Endothelial cell (in vitro differentiated cells): ENCODE data around the gene PPT2. TPM values are rescaled to one million over a fixed set of nuclear protein-coding genes. Genes with fewer than 3 reads are reported as not detected.

Experiments used
- DNase-seq: peaks from one replicate; pipeline ENCODE4 v3.0.0; 2021; ENCODE audit warnings: low spot score
- H3K27ac Mint-ChIP-seq: one replicate; pipeline ENCODE4 v1.8.0; 2021; ENCODE audit warnings: mixed read lengths, inconsistent platforms; ENCODE audit not compliant: unreplicated experiment
- H3K27me3 Mint-ChIP-seq: one replicate; pipeline ENCODE4 v1.8.0; 2021; ENCODE audit warnings: mild to moderate bottlenecking, moderate library complexity, mixed read lengths, inconsistent platforms; ENCODE audit not compliant: unreplicated experiment
- H3K36me3 Mint-ChIP-seq: one replicate; pipeline ENCODE4 v1.8.0; 2021; ENCODE audit warnings: mild to moderate bottlenecking, low read depth, mixed read lengths, inconsistent platforms; ENCODE audit not compliant: unreplicated experiment
- H3K4me1 Mint-ChIP-seq: one replicate; pipeline ENCODE4 v1.8.0; 2021; ENCODE audit warnings: mild to moderate bottlenecking, mixed read lengths, inconsistent platforms; ENCODE audit not compliant: unreplicated experiment
- H3K4me3 Mint-ChIP-seq: one replicate; pipeline ENCODE4 v1.8.0; 2021; ENCODE audit warnings: mild to moderate bottlenecking, mixed read lengths, inconsistent platforms; ENCODE audit not compliant: unreplicated experiment
- H3K9me3 Mint-ChIP-seq: one replicate; pipeline ENCODE4 v1.8.0; 2021; ENCODE audit warnings: mixed read lengths, inconsistent platforms; ENCODE audit not compliant: unreplicated experiment
- CTCF ChIP-seq: fragments of 200-600 bp; sonication (generic); IDR thresholded peaks from one replicate; pipeline ENCODE4 v1.5.0; 2021; ENCODE audit warnings: antibody characterized with exemption; ENCODE audit not compliant: unreplicated experiment
- total RNA-seq: library from RNA; stranded (reverse); fragmentation: NEBNext Ultra II Directional; extraction: Animal tissue kit (Norgen Biotek cat#: 25700); gene quantifications from one replicate; pipeline ENCODE4 v1.2.1, GENCODE V29; 2021; ENCODE audit not compliant: unreplicated experiment

The PPT2 gene
- total RNA-seq, 1 donor from 2014 or later, result 44.4 TPM

GRCh38 chr6:32176476-32177182 is 22.7 kb downstream of the PPT2 start:
- Mint-ChIP-seq H3K4me1 (peaks cover 72% of the 10 kb centered on the region), H3K9me3 (no peaks in the 10 kb centered on the region), H3K36me3 (peaks cover 7% of the 10 kb centered on the region), H3K27ac (peak overlapping the region; percentile 95), H3K27me3 (peaks cover 12% of the 10 kb centered on the region), H3K4me3 (peak overlapping the region; percentile 98)
- no peak for TF ChIP-seq CTCF
- DNase-seq, result no peak

GRCh38 chr6:32177183-32177787 is 23.3 kb downstream of the PPT2 start:
- DNase-seq, result no peak
- H3K27ac Mint-ChIP-seq, result peak overlapping the region; percentile 95
- no peak for TF ChIP-seq CTCF
- H3K27me3 Mint-ChIP-seq, result peaks cover 12% of the 10 kb centered on the region
- H3K36me3 Mint-ChIP-seq, result peaks cover 7% of the 10 kb centered on the region
- peak overlapping the region; percentile 98 for H3K4me3 Mint-ChIP-seq
- H3K4me1 Mint-ChIP-seq, result peaks cover 72% of the 10 kb centered on the region
- H3K9me3 Mint-ChIP-seq, result no peaks in the 10 kb centered on the region

- Mint-ChIP-seq H3K4me1 (peaks cover 68% of the 10 kb centered on the region), H3K27me3 (peaks cover 12% of the 10 kb centered on the region), H3K36me3 (peaks cover 7% of the 10 kb centered on the region), H3K4me3 (peak within 1 kb of the TSS; percentile 98), H3K9me3 (no peaks in the 10 kb centered on the region), H3K27ac (peak within 1 kb of the TSS; percentile 95)
- peak; percentile 82 for DNase-seq
- no peak for TF ChIP-seq CTCF
Measured at GRCh38 chr6:32177788-32178546, 24.0 kb downstream of the PPT2 start, which contains the start of gene RNF5. TSS of gene RNF5 (plus strand) at chr6:32178405. CDS start at chr6:32178512, 107 bp downstream.

GRCh38 chr6:32178547-32179440 is 24.9 kb downstream of the PPT2 start:
- H3K4me1 Mint-ChIP-seq, result peaks cover 61% of the 10 kb centered on the region

More at GRCh38 chr6:32178547-32179440, 24.9 kb downstream of the PPT2 start:
- peak overlapping the region; percentile 95 for H3K27ac Mint-ChIP-seq
- peaks cover 12% of the 10 kb centered on the region for H3K27me3 Mint-ChIP-seq
- H3K9me3 Mint-ChIP-seq, result no peaks in the 10 kb centered on the region
- DNase-seq, result no peak
- peak overlapping the region; percentile 98 for H3K4me3 Mint-ChIP-seq
- no peak for TF ChIP-seq CTCF
- H3K36me3 Mint-ChIP-seq, result peaks cover 7% of the 10 kb centered on the region
